ENCODE data around the gene YJEFN3.
A peak's percentile ranks its signal among the peaks of the same experiment; 100 is the strongest.

Gene YJEFN3

GRCh38 chr19:19549804-19550464 lies 21.2 kb downstream of the YJEFN3 start:
- Histone ChIP-seq H3K36me3 (no peaks in the 10 kb centered on the region), H3K9me3 (no peaks in the 10 kb centered on the region), H3K27me3 (no peaks in the 10 kb centered on the region), H3K4me3 (ENCODE audit: low read depth in 1 of 2, low read length in 1 of 2) (no peak overlapping the region), H3K27ac (no peak overlapping the region), H3K4me1 (ENCODE audit: control insufficient read depth in 1 of 2, insufficient read depth in 1 of 2, low read depth in 1 of 2, low read length in 1 of 2) (no peaks in the 10 kb centered on the region)
- TF ChIP-seq CTCF (IDR thresholded peaks at IDR 0.05): no peak

- Histone ChIP-seq H3K27me3 (no peaks in the 10 kb centered on the region), H3K36me3 (no peaks in the 10 kb centered on the region), H3K9me3 (no peaks in the 10 kb centered on the region), H3K4me1 (ENCODE audit: control insufficient read depth in 1 of 2, insufficient read depth in 1 of 2, low read depth in 1 of 2, low read length in 1 of 2) (no peaks in the 10 kb centered on the region), H3K4me3 (ENCODE audit: low read depth in 1 of 2, low read length in 1 of 2) (no peak overlapping the region), H3K27ac (no peak overlapping the region)
- TF ChIP-seq CTCF (IDR thresholded peaks at IDR 0.05): no peak
These were observed 21.8 kb downstream of the YJEFN3 start for GRCh38 chr19:19550485-19550929.

GRCh38 chr19:19550972-19551852 lies 22.5 kb downstream of the YJEFN3 start:
- no peak overlapping the region for H3K27ac ChIP-seq

GRCh38 chr19:19551853-19552192 lies 23.1 kb downstream of the YJEFN3 start:
- H3K9me3 ChIP-seq: no peaks in the 10 kb centered on the region
- H3K27me3 ChIP-seq: no peaks in the 10 kb centered on the region
- H3K4me3 ChIP-seq (ENCODE audit: low read depth in 1 of 2, low read length in 1 of 2): no peak overlapping the region
- no peak for TF ChIP-seq CTCF (IDR thresholded peaks at IDR 0.05)
- H3K36me3 ChIP-seq: no peaks in the 10 kb centered on the region
- no peak overlapping the region for H3K27ac ChIP-seq
- no peaks in the 10 kb centered on the region for H3K4me1 ChIP-seq (ENCODE audit: control insufficient read depth in 1 of 2, insufficient read depth in 1 of 2, low read depth in 1 of 2, low read length in 1 of 2)

More at GRCh38 chr19:19550972-19551852, 22.5 kb downstream of the YJEFN3 start:
- no peaks in the 10 kb centered on the region for H3K36me3 ChIP-seq
- H3K4me3 ChIP-seq (ENCODE audit: low read depth in 1 of 2, low read length in 1 of 2): no peak overlapping the region
- no peaks in the 10 kb centered on the region for H3K9me3 ChIP-seq
- TF ChIP-seq CTCF (IDR thresholded peaks at IDR 0.05): no peak
- no peaks in the 10 kb centered on the region for H3K27me3 ChIP-seq
- H3K4me1 ChIP-seq (ENCODE audit: control insufficient read depth in 1 of 2, insufficient read depth in 1 of 2, low read depth in 1 of 2, low read length in 1 of 2): no peaks in the 10 kb centered on the region

- Histone ChIP-seq H3K36me3 (no peaks in the 10 kb centered on the region), H3K27me3 (no peaks in the 10 kb centered on the region), H3K27ac (no peak overlapping the region), H3K4me1 (ENCODE audit: control insufficient read depth in 1 of 2, insufficient read depth in 1 of 2, low read depth in 1 of 2, low read length in 1 of 2) (no peaks in the 10 kb centered on the region), H3K4me3 (ENCODE audit: low read depth in 1 of 2, low read length in 1 of 2) (no peak overlapping the region), H3K9me3 (no peaks in the 10 kb centered on the region)
- TF ChIP-seq CTCF (IDR thresholded peaks at IDR 0.05): peak; percentile 39
These were observed 24.1 kb downstream of the YJEFN3 start for GRCh38 chr19:19552798-19553197.

Measured in neutrophil (primary cell).